Activated effector memory CD4-positive, alpha-beta T cell treated with anti-CD3 and anti-CD28 coated beads, Interleukin-2, amount 50 U/mL, for 16 hours (primary cell): ENCODE measurements around the gene BBS10.
"Not testable (repeated sequence)": the region's sequence is repeated elsewhere in the genome, so short reads cannot be mapped to it uniquely, and the experiment has no call there.

ENCODE experiments used
- DNase-seq: peaks from one replicate; pipeline ENCODE4 v3.0.0-alpha.2; 2020

Gene BBS10

DNA sequence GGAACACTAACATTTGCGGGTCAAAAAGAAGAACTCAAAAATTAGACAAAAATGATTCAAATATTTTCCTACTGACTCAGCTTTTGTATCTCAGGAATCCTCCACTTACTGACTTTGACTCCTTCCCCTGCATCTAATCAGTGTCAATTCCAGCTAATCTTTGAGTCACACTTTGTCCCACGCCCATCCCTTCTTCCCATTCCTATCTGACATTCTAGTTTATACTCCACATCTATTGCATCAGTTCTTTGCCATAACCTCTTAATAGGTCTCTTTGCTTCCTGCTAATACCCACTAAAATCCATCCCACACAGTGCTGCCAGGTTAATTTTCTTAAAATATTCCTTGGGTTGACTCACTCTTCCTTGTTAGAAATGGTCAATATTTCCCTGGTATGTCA is 19.1 kb downstream of the BBS10 start:
- DNase-seq, result no peak

DNA sequence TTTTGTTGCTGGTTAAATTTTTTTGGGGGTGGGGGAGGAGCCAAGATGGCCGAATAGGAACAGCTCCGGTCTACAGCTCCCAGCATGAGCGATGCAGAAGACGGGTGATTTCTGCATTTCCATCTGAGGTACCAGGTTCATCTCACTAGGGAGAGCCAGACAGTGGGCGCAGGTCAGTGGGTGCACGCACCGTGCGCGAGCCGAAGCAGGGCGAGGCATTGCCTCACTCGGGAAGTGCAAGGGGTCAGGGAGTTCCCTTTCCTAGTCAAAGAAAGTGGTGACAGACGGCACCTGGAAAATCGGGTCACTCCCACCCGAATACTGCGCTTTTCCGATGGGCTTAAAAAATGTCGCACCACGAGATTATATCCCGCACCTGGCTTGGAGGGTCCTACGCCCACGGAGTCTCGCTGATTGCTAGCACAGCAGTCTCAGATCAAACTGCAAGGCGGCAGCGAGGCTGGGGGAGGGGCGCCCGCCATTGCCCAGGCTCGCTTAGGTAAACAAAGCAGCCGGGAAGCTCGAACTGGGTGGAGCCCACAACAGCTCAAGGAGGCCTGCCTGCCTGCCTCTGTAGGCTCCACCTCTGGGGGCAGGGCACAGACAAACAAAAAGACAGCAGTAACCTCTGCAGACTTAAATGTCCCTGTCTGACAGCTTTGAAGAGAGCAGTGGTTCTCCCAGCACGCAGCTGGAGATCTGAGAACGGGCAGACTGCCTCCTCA is 28.5 kb downstream of the BBS10 start:
- not testable (repeated sequence) for DNase-seq

DNA sequence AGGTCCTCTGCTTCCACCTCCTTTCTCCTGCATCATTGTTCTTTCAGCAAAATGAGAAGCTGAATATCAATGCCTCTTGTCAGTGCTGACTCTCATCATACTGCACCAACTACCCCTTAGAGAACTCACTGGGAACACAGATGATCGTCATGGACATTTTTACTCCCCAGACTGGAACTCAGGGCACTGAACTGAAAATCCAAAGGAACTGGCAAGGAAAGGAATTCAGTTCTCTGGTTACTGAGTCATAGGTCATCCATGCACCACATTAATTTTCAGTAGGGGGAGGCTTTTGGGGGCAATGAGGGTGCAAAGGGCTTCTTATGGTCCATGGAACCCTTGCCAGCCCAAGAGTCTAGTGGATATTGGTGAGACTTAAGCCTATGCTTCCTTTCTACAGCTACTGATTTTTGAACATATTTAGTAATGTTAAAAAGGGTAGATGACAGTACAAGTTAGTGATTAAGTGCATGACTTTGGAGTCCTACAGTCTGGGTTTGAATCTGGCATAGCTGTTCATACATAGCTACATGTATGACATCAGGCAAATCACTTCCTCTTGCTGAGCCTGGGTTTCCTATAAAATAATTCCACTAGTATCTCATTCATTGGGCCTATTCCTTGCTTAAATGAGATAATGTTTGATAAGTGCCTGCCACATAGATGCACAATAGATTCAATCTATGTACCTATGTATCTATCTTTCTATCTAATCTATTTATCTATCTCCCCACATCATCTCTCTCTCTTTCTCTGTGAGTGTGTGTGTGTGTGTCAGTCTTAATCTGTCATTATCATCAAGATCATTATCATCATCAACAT is 29.2 kb downstream of the BBS10 start:
- no peak for DNase-seq

DNA sequence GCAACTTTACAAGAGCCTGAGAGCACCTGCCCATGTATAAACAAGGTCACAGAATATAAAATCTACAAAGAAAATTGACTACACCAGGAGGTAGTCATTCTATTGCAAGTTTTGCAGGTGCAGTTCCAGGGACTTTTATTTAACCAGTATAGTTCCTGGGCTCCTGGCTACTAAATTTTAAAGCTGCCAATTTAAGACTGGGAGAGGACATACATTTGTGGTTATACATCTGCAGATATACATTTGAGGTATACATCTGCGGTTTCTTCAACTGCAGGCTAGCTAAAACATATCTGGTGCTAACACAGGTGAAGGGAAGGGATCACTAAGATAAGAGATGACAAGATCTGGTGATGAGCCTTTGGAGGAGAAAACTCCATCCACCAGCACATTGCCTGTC is 30.2 kb downstream of the BBS10 start:
- no peak for DNase-seq

DNA sequence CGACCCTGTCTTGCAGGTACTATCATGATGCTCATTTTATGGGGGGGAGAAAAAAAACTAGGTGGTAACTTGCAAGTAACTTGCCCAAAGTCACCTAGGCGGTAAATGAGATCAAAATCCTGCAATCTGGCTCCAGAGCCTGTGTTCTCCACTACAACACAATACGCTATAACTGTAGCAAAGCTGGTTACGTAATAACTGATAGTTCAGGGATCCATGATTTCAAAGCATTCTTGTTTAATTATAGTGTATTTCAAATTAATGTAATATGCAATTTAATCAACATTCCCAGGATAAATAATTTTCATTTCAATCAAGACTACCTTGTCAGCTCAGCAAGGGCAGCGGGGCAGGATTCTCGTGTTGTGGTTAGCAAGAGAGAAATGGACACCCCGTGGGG is 31.7 kb downstream of the BBS10 start:
- DNase-seq, result no peak

DNA sequence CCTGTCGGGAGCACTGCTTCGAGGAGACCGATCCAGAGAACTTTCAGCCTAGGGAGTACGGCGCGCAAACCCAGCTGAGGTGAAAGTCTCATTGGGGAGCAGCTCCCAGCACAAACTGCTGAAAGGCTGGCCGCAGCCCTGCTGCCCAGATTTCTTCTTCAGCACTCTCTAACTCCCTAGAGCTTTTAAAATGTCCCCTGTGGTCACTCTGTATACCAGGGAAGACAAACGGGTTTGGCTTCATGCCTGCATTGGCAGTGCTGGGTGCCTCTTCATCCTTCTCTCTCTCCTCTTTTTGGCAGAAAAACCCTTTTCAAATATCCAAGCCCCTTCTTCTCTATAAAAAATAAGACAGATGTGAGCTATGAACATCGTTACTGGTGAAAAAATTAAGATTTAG is 34.9 kb downstream of the BBS10 start:
- DNase-seq, result no peak

DNA sequence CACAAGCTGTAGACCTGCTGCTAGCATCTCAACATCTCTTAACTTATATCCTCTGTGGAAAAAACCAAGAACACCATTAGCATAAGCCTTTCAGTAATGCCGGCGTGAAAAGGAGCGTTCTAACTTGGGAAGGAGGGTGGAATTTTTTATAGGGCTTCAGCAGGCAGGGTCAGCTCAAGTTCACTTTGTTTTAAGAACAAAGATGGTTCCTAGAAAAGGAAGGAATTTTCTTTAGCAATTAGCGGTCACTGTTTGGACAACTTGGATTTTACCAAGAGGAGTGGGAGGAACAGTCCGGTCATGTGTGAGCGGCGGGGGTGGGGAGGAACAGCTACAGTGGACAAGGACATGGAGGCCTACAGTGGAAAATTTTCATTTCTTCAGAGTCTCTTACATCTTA is 35.9 kb downstream of the BBS10 start:
- no peak for DNase-seq

- DNase-seq, result no peak
Observed at GRCh38 chr12:76311796-76312195, 36.4 kb downstream of the BBS10 start.

DNA sequence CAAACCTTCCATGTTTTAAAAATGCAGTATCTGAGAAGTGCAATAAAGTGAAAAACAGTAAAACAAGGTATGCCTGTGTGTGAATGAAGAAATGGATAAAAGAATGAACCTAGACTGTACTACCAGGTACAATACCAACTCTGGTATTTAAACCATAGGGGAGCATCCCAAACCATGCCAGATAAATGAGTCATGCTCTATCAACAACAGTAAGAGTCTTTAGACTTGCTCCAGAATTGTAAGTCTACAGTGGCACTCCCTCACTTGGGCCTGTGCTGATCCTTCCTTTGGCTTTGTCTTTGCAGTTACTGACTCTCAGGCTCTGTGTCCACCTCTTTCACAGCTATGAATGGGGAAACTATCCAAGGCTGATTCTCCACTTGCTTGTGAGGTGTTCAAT is 38.1 kb downstream of the BBS10 start:
- no peak for DNase-seq

DNA sequence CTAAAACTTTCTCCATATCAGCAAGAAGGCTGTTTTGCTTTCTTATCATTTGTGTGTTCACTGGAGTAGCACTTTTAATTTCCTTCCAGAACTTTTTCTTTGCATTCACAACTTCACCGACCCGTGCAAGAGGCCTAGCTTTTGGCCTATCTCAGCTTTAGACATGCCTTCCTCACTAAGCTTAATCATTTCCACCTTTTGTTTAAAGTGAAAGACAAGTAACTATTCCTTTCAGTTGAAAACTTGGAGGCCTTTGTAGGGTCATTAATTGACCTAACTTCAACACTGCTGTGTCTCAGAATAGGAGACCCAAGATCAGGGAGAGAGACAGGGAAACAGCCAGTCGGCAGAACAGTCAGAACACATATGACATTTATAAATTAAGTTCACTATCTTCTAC is 39.3 kb downstream of the BBS10 start:
- DNase-seq, result no peak

- no peak for DNase-seq
Observed at GRCh38 chr12:76307083-76307482, 41.1 kb downstream of the BBS10 start.

- no peak for DNase-seq
Observed at GRCh38 chr12:76303989-76304460, 44.2 kb downstream of the BBS10 start.

GRCh38 chr12:76303365-76303764 is 44.9 kb downstream of the BBS10 start:
- no peak for DNase-seq

DNA sequence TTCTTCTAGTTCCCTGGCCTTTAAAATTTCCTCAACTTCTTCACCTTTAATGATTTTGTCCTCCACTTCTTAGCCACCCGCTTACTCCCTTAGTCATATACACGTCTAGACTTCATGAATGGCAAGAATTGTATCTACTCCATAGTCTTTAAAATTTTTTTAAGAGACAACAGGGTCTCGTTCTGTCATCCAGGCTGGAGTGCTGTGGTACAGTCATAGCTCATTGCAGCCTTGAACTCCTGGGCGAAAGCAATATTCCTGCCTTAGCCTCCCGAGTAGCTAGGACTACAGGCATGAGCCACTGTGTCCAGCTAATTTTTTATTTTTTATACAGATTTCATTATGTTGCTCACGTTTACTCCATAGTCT is 47.9 kb downstream of the BBS10 start:
- no peak for DNase-seq

GRCh38 chr12:76299536-76300296 is 48.5 kb downstream of the BBS10 start:
- no peak for DNase-seq
